Heart left ventricle (tissue), 13 donors: ENCODE results near the gene ZNF195.
"Not testable (repeated sequence)": the region's sequence is repeated elsewhere in the genome, so short reads cannot be mapped to it uniquely, and the experiment has no call there.

Experiments used
- CTCF ChIP-seq, 12 donors: fragments of 200-600 bp; sonication (generic) in 4 of 12; IDR thresholded peaks; one replicate each; pipeline versions ENCODE4 v1.5.0 to v1.8.0; 2018 to 2022; ENCODE audit warnings: antibody characterized with exemption in 12 of 12, mild to moderate bottlenecking in 5 of 12
- POLR2A ChIP-seq, 2 donors: fragments of 450-650 bp; IDR thresholded peaks; one replicate each; pipeline ENCODE4 v1.6.1; 2017; ENCODE audit warnings: antibody characterized with exemption in 2 of 2, mild to moderate bottlenecking in 2 of 2, moderate library complexity in 2 of 2
- donor health status: ischemic (EF 13 %, LVEDD 7.1; RV severe dilation, severe dysfunction).
- donor health status: DM: no; HTN: yes; CAD: no.
- donor health status: DM: no; HTN: no; CAD: no.
- donor health status: ischemic (EF 25% LVEDD 6.9; RV normal size, moderate dysfunction).
- donor health status: ischemic (EF 25% LVEDD 5.7; RV mildly dilated, moderate dysfunction).
- donor health status: ischemic (EF 35%, LVEDD 5.7; RV mildly dilated, moderate dysfunction).
- donor health status: nonischemic (EF 11% LVEDD 7.7; RV severe dilation, severe dysfunction).
- donor health status: DM: yes; HTN: yes; CAD: no.
- donor health status: PGD.
- donor health status: ischemic (EF 29% LVEDD 5.4; RV normal size, mild dysfunction).
- donor health status: nonischemic (EF 23%, LVEDD 6.1; RV moderate dilation, normal function).

GRCh38 chr11:3415301-3415700 is 36.4 kb upstream of the ZNF195 start:
- not testable (repeated sequence) for TF ChIP-seq CTCF, POLR2A (IDR thresholded peaks at IDR 0.05)
